ENCODE data around the gene MYOM3.

MYOM3 gene

GRCh38 chr1:24111996-24112779 lies at the start of gene MYOM3:
Gene MYOM3 (minus strand): TSS chr1:24112135. CDS start chr1:24108636, 3,499 bp downstream.
- peak; percentile 61 for DNase-seq (ENCODE audit: low read depth)

DNA sequence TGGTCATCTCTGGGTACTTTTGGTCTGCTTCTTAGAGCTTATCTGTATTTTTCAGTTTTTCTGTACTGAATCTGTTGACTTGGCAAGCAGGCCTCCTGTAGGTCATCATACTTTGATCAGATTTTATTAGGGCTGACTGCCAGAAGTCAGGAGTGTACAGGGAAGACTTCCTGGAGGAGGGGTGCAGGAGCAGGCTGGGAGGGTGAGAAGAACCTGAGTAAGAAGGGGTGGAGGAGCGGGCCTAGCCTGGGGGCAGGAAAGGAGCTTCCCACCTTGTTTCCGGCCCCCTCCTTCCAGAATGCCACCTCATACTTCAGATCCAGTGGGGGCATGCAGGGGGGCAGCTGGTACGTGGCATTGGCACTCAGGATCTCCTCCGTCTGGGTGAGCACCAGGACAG lies 49.3 kb upstream of the MYOM3 start:
- no peak for DNase-seq (ENCODE audit: low read depth)

GRCh38 chr1:24159366-24159765 lies 47.4 kb upstream of the MYOM3 start:
- DNase-seq (ENCODE audit: low read depth): no peak

- DNase-seq (ENCODE audit: low read depth): no peak
Measured at GRCh38 chr1:24157918-24158481, 46.1 kb upstream of the MYOM3 start.

DNA sequence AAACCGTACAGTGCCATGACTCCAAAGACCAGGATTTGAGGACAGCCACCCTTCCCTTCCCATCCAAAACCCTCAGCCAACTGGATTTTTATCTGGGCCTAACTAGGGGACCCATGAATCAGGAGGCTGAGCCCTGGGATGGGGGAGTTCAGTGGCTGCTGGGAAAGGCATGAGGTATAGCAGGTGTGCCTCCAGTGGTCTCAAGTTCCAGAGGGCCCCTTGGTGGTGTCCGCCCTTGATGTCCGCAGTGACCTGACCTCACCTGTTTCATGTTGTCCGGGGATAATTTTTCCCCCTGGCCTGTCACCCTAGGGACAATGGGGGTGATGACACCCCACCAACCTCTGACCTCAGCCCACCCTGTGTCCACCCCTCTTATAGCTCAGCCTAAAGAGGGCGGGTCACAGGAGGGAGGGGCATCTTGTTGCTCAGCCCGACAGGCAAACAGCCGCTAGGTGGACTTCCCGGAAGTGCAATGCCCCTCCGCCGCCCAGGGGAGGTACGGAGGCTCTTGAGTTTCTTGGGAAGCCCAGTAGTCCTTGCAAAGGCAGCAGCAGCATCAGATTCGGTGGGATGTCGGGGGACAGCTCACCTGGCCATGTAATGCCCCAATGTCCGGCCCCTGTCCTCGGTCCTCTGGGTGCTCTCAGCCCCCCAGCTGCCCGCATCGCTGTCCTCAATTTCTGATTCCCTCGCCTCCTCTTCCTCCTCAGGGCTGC lies 44.8 kb upstream of the MYOM3 start:
- no peak for DNase-seq (ENCODE audit: low read depth)

- DNase-seq (ENCODE audit: low read depth): no peak
Measured at GRCh38 chr1:24155011-24155782, 43.3 kb upstream of the MYOM3 start.

- no peak for DNase-seq (ENCODE audit: low read depth)
Measured at GRCh38 chr1:24154215-24154614, 42.3 kb upstream of the MYOM3 start.

GRCh38 chr1:24152631-24153494 lies 40.9 kb upstream of the MYOM3 start:
- DNase-seq (ENCODE audit: low read depth): no peak

DNA sequence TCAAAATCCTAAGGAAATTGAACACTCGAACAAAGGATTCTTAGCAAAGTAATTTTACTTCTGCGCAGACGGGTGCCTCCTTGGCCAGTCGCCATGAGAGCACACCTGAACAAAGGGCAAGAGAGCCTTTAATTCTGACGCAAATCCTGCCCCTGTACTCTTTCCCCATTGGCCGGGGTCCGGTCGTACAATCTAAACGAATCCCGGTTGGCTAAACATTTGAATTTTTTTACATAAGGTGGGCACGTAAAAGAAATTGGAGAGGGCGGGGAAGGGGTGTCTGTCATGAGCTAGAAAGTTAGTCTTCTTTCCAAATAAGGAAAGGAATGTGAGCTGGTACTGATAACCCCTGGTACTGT lies 39.2 kb upstream of the MYOM3 start:
- DNase-seq (ENCODE audit: low read depth): no peak

DNA sequence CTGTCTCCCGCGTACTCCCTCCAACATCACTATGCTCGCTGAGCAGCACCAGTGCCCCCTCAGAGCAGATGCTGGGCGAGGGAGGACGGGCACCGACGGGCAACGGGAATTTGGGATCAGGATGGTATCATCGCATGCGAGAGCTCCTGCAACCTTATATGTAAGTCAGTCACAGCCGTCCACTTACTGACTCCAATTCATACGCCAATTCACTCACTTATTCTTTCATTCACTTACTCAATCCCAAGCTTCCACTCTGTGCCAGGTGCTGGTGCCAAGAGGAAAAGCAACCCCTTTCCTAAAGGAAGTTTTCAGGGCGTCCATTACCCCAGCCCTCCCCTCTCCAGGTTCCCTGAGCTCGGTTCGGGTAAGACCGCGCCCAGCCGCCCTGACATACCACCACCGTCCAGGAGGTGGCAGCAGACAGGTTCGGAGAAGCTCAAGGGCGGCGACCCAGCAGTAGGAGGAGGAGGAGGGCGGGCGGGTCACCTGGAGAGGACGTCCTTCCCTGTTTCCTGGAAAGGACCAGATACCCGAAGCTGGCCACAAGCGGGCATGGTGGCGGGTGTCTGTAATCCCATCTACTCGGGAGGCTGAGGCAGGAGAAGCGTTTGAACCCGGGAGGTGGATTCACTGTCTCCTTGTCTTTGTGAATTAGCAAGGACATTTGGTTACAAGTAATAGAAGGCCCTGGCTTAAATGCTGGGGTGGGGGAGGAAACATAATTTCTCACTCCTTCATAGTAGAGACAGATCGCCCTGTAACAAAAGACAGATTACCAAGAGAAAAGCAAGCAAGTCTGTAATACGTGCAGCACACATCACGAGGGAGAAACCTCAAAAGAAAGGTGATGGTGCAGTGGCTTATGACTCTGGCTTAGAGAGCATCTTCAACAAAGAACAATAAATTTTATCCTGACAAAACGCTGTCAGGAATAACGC lies 38.6 kb upstream of the MYOM3 start:
- DNase-seq (ENCODE audit: low read depth): peak; percentile 48

DNA sequence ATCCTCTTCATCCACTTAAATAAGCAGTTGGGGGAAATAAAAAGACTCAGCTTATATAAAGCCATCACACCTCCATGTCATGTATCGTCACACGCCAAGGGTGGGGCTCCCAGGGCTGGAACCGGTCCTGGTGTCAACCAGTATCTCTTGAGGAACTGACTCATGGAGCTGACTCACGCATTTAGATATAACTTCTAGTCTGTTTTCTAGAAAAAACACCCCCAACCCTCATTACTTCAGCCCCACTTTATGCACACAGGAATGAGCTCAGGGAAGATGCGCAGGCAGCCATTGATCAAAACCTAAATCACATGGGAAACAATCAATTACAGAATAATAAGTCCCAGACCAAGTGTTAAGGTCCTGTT lies 37.9 kb upstream of the MYOM3 start:
- DNase-seq (ENCODE audit: low read depth): peak; percentile 49

GRCh38 chr1:24147816-24148215 lies 35.9 kb upstream of the MYOM3 start:
- no peak for DNase-seq (ENCODE audit: low read depth)

GRCh38 chr1:24147194-24147593 lies 35.3 kb upstream of the MYOM3 start:
- DNase-seq (ENCODE audit: low read depth): no peak

DNA sequence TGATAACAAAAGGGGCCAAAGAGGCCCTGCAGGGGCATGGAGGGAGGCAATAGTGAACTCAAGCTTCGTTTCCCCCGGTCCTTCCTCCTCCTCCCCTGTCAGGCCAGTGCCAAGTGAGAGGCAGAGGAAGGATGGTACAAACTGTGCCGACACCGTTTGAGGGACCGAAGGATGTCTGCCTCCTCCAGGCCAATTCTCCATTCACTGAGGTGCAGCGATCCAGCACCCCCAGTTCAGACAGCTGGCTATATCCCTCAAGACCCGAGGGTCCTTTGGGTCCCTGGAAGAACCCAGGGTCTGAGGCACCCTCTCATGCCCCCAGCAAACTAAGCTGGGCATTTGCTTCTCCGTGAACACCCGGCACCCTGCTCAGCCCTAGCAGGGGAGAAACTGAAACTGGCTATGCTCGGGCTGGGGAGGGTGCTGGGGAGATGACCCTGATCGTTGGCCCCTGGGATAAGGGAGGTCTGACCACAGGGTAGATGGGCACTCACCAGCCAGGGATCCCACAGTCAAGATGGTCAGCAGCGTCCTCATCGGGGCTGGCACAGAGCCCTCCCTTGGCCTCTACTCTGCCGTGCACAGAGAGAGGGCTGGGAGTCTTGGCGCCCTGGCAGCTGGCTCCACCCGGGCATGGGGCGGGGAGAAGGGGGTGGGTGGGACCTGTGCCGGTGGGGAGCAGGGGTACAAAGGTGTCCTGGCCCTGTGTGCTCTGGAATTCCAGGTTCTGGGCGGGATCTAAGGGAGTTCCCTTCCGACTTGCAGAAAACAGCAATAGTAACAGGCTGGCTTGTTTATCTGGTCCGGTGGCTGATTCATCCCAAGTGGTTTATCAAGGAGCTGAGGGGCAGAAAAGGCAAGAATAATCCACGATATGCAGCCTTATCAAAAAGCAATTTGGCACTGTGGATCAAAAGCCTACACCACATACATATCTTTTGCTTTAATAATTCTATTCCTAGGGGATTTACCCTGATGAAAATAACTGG lies 30.9 kb upstream of the MYOM3 start, which contains the start of gene IL22RA1:
Gene IL22RA1 (minus strand): TSS at position 595 of the 989 bp plus-strand sequence. CDS start 58 bp downstream, at position 537.
- no peak for DNase-seq (ENCODE audit: low read depth)

GRCh38 chr1:24141311-24141997 lies 29.5 kb upstream of the MYOM3 start:
- DNase-seq (ENCODE audit: low read depth): no peak

DNA sequence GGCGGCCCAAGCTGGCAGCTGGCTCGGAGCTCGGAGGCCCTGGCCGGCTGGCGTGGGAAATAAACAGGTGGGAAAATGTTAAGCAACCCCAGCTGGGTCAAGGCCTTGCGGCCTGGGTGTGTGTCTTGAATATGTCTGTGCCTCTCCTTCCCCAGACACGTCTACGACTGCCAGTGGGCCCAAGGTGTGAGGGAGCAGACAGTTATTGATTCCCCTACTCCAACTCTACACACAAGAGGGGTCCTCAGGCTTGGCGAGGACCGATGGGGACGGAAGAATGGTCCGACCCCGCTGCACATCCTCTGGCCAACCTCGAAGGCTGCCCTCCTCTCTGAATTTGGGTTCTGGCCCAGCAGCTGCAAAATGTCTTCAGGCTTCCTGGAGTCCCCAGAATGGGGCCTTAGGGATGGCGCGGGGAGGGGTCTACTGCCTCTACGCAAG lies 28.8 kb upstream of the MYOM3 start:
- DNase-seq (ENCODE audit: low read depth): no peak

- no peak for DNase-seq (ENCODE audit: low read depth)
Measured at GRCh38 chr1:24139841-24140425, 28.0 kb upstream of the MYOM3 start.

DNA sequence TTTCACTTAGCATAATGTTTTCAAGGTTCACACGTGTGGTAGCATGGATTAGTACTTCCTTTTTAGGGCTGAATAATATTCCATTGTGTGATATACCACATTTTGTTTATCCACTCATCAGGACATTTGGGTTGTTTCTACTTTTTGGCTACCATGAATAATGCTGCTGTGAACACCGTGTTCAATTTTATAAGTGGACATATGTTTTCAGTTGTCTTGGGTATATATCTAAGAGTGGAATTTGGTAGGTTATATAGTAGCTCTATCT lies 27.2 kb upstream of the MYOM3 start:
- DNase-seq (ENCODE audit: low read depth): no peak

Data from stromal cell of bone marrow (primary cell).